ENCODE measurements around the gene RARA.
"Not testable (repeated sequence)": the region's sequence is repeated elsewhere in the genome, so short reads cannot be mapped to it uniquely, and the experiment has no call there.

The RARA gene

DNA sequence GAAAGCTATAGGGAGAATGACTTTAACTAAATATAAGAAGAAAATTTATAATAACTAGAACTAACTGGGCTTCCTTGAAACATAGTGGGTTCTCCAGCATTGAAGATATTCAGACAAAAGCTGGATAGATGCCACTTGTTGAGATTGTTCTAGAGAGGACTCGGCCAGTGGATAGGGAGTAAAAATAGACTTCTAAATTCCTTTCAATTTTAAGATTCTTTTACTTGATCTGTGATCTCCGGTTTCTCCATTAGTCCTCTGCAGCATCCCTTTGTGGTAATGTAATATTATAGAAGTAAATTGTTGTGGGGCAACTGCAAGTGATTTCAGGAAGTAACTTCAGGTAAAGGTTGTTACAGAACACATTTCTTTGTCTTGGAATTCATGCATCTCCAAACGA, 10.3 kb upstream of the RARA start:
- peak; percentile 80 for DNase-seq

DNA sequence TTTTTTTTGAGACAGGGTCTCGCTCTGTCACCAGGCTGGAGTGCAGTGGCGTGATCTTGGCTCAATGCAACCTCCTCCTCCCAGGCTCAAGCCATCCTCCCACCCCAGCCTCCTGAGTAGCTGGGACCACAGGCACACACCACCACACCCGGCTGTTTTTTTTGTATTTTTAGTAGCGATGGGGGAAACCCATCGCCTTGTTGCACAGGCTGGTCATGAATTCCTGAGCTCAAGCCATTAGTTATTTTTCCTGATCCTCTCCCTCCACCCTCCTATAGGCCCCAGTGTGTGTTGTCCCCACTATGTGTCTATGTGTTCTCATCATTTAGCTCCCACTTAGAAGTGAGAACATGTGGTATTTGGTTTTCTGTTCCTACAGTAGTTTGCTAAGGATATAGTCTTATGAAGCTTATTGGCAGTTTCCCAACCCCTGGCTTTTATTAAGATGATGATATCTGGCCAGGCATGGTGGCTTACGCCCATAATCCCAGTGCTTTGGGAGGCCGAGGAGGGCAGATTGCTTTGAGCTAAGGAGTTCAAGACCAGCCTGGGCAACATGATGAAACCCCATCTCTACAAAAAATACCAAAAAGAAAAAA, 9.7 kb upstream of the RARA start:
- peak; percentile 73 for DNase-seq

DNA sequence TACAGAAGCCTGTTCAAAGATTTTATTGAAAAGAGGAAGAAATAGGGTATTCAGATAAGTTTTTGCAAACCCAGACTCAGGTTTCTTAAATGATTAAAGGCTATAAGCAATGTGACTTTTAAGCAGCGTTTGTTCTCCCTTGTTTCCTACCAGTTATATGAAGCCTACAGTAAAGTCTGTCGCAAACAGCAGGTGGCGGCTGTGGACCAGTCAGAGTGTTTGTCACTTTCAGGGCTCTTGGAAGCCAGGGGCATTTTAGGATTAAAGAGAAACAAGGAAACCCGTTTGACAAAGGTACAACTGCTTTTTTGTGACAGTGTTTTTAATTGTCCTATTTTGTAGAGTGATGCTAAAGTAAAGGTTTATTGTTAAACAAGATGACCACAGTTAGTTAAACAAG, 7.7 kb upstream of the RARA start:
- no peak for DNase-seq

DNA sequence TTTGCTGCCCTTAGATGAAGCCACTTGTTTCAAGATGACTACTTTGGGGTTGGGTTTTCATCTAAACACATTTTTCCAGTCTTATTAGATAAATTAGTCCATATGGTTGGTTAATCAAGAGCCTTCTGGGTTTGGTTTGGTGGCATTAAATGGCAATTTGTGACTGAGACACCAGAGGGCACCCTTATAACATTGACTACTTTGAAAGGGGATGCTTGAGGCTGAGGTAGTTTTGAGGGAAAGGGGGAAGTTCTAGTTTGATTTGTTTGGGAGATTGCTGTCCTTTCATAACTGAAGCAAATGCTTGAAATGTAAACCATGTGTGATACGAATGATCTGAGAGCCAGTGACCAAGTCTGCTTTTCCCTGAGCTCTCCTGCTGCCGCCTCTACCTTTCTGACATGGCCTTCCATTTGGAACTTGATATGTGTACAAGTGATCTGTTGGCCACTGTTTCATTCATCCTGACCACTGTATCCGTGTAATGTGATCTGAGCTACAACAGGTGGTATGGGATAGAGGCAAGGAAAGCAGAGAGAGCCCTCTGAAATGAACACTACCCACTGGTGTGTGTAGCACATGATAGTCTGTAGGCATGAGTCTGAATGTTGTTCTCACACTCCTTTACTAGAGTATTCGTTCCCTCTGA, 5.8 kb upstream of the RARA start:
- DNase-seq: peak; percentile 81

DNA sequence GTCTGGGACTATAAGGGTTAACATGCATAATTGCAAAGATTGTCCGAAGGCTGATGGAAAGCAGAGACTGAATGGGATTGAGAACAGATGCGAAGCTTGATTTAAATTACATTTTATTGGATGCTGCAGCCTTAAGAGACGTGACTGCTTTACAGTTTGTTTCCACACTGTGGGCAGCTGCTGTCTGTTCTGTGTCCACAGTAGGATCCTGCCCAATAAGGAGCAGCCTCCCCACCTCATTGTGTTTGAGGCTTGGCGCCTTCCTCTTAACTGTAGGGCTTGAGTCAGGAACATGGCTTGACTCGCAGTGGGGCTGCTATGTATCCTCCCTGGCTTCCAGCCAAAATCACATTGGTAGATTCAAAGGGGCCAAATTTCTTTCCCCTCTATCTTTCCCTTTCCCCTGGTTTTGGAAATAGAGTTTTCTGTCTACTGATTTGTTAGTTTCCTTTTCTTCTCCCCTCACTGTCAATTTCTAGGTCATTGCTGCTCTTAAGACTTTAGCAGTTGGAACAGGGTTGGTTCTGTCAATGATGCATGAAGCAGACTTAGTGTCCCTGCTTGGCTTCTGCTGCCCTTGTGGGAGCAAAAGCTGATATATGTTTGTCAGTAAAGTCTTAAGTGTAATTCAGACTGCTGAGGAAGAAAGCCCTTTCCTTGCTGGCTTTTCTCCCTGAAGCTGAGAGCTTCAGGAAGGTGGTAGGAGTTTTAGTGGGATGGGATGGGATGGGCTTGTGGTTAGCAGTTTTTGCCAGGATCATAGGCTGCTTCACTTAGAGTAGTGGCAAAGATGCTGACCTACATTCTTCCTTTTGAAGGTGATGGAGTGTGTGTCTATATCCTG, 5.0 kb upstream of the RARA start:
- peak; percentile 79 for DNase-seq

DNA sequence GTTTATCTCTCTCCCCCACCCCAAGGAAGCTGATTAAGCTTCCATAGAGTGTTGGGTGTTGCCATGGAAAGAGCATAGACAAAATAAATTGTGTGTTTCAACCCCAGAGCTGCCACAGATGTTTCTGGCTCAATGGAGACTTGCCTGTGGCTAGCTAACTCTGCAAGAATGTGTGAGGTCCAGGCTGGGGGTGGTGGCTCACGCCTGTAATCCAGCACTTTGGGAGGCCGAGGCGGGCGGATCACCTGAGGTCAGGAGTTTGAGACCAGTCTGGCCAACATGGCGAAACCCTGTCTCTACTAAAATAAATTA, 4.5 kb upstream of the RARA start:
- DNase-seq: peak; percentile 92

DNA sequence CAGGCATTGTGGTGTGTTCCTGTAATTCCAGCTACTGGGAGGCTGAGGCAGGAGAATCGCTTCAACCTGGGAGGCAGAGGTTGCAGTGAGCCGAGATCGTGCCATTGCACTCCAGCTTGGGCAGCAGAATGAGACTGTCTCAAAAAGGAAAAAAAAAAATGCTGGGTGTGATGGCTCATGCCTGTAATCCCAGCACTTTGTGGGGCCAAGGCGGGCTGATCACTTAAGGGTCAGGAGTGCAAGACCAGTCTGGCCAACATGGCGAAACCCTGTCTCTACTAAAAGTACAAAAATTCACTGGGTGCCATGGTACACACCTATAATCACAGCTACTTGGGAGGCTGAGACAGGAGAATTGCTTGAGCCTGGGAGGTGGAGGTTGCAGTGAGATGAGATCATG, 4.1 kb upstream of the RARA start:
- not testable (repeated sequence) for DNase-seq

DNA sequence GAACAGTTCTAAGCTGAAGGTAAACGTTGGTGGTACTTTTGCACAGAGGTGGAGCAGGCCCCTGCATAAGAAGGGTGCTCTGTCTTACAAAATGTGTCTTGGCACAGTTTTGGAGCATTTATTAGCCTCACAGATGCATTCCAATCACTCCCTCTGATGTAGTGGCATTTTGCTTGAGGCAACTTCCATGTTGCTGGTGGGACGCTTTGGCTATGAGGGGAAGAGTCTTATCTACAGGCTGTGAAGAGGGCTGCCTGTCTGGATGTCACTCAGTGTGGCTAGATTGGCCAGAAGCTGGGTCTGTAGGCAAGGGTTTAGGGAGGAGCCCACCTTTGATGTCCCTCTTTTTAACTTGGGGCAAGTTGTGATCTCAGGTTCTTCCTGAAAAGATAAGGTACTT, 2.6 kb upstream of the RARA start:
- DNase-seq: no peak

DNA sequence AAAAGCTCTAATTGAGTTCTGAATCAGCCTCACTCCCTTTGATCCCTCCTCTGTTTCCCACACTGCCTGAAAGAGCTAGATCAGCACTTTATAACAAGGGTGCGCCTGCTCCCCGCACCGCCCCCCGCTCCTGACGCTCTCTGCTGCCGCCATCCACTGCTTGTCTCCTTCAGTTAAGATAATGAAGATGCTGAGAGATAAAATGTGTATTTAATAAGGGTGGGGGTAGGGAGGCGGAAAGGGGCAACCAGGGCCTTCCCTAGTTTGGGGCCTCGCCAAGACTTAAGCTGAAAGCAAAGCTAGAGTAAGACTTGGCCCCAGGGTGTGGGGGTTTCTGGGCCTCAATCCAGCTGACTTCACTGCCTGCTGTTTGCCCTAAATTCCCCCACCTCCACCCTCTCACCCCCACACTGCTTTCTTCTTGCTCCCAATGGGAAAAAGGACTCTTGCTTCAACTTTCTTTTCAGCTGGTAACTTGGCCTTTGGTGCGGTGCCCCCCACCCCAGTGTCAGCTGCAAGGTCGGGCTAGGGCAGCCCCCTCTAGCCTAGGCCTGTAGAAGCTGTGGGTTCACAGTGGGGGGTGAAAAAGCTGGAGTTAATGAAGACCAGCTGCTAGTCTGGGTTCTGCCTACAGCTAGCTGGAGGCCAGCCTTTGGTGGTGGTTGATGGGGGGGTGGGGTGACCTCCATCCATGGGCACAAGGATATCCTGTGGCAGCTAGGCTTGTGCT, 1.8 kb upstream of the RARA start:
- peak; percentile 98 for DNase-seq

DNA sequence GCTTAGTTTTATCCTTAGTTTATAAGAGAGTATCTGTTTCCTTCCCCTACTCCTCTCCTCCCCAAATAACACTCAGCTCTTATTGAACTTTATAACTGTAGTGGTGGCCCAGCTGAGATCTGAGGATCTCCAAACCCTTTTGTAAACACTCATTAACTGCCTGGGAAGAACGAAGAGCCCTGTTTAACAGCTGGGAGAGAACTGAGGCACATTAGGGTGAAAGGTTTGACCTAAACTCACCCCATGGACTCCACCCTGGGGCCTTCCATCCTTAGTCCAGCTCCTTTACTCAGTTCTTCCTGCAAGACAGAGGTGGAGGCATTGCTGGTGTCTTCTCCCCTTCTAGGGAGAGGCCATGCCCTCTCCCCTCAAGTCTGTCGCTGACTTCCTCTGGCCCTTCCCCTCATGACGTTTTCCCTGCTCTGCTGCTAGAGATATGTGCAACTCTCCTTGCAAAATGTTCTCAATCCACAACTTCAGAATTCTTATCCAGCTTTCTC, 1.2 kb upstream of the RARA start:
- DNase-seq: no peak

DNA sequence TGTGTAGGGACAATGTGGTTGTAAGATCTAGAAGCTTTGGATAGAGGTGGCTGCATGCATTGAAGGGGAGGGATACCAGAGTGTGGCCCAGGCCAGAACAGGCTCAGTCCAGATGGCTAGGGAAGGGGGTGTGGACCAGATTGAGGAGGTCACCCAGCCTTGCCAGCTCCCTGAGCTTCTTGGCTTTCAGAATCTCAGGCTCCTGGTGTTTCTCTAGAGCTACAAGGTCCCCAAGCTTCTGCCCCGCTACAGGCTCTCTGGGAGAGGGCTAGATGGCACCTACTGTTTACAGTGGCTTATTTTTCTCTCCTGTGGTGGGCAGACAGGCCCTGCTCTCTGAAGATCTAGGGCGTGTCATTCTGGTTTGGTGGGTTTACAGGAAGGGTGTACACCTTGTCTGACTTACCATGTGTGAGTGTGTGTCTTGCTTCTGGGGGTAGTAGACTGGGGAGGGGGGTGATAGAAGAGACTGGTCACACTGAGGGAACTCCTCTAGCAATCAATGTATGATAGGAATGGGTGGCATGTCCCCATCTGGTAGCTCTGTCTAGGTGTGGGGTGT, 1.1 kb downstream of the RARA start:
- DNase-seq: no peak

DNA sequence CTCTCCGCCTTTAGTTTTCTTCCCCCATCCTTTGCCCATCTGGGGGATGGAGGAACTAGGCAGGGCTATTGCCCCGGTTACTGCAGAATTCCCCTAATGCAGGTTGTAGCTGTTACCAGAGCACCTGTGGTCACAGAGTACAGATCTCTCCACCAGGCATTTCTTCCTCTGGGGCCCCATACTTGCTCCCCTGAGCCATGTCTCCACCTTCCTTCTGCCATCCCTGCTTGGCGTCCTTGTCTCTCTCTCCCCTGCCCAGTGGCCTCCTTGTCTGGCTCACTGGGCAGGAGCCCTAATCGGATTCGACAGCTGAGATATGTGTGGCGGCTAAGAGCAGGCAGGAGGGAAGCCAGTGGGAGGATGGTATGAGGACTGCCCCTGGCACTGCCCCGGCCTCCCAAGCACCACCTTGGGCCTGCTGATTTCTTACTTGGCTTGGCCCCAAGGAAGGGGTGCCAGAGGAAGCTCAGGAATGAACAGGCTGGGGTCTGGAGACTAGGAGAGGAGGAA, 2.0 kb downstream of the RARA start:
- no peak for DNase-seq

DNA sequence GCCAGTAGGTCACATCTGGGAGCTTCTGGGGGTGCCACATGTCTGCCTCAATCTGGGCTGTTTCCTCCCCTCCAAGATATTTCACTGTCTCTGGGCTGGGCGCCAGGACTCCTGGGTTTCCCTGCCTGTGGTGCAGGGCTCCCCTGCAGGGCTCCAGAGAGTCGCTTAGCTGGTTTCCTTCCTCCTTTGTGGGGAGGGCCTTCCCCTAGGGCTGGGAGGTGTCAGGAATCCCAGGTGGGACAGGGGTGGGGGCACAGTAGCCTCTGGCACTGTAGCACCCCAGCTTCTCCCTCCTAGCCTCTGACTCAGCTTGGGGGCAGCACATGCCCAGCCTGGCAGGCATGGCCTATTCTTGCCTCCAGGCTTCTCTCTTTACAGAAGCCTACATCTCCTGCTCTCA, 2.6 kb downstream of the RARA start:
- peak; percentile 74 for DNase-seq

DNA sequence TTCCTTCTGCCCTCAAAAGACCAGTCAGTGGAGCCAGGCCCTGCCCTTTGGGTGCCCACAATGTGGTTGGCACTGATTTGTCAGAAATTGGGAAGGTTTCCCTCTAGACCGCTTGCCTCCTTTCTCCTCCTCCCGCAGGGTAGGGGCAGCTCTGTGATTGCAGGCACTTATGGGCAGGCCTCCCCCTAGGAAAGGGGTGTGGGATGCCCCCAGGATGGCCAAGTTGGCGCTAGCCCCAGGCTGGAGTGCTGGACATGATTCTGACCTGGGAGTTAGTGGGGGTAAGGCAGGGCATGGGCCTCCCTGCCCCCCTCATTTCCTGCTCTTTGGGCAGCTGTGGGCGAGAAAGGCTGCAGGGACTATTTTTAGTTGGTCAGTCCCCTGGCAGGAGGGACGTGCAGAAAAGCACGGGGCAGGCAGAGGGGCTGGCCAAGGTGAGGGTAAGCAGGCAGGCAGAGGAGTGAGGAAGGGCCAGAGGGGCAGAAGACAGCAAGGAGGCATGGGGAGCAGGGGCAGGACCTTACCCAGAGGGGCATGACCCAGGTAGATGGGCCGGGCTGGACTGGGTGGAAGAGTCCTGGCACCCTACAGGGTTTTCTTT, 3.3 kb downstream of the RARA start:
- peak; percentile 41 for DNase-seq

DNA sequence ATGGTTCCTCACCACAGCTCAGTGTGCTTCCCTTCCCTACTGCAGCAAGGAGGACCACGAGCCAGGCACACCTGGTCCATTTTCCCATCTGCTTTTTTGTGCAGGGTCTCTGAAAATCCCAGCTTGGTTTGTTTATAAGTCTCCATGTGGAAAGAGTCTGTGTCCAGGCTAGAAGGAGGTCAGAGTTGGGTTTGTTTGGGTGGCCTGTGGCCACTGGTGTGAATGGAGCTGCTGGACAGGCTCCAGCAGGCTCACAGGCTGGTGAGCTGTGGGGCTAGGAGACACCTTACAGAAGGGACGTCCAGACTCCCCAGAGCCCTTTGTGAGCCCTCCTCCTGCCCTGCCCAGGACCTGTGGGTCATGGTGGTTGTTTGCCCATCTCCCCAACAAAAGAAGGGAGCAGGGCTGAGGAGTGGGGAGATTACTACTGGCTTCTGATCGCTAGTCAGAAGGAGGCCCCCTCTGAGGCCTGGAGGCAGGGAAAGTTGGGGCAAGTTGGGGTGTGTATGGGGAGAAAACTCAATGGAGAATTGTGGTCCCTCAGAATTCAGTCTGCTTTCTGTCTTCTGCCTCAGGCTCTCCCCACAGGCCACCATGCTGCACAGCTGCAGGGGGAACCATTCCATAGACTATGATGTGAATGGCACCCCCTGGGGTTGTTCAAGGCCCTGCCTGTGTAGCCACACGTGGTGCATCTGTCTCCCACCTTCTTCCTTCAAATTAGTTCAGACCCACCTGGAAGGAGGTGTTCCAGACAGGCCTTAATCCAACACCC, 4.1 kb downstream of the RARA start:
- no peak for DNase-seq

DNA sequence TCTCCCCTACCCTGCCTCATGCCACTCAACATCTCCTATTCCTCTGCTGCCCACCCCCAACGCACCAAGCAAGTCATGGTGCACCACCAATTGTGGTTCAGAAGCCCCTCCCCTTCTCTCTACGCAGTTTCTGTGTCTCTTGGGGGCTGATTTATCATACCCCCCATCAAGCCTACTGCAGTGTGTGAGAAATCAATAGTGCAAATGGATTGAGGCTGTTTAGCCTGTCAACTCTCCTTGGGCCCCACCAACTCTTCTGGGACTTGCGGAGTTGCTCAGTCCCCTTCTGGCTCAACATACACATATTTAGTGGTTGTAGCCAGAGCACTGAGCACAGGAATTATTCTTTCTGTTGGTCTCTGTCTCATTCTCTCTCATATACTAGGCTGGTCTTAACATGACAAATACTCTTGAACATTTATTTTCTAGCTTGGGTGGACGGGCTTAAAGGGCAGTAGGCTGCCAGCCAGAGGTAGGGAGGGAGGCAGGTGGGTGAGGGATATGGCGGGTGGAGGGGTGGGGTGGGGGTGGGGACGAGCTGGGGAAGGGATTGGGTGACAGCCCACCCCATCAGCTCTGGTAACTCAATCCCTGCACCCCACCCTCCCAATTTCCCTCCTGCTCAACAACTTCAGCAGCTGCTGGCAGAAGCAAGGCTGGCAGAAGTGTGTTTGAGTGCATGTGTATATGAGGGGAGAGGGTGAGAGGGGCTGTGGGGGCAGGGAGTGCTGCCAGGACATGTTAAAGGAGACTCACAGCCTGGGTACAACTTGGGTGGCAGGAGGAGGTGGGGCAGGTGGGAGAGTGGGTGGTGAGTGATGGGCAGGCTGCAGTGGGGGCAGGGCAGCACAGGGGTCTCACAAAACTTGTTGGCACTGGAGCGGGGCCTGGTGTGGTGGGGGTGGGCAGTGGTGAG, 4.9 kb downstream of the RARA start:
- DNase-seq: peak; percentile 71

DNA sequence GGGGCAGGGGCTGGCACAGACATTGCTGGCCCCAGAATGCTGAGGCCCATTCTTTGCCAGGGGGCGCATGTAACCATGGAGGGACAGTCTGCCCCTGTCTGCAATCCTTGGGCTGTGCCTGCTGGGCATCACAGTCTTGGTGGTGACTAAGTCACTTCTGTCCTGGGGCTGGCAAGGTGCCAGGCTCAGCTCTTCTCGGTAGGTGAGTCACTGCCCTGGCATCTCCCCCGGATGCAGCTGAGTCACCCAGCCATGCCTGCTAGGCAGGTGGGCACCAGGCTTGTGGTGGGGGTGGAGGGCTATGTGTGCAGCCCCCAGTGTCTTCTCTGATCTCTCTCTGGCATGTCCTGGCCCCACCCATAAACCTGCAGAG, 5.6 kb downstream of the RARA start:
- DNase-seq: peak; percentile 95

DNA sequence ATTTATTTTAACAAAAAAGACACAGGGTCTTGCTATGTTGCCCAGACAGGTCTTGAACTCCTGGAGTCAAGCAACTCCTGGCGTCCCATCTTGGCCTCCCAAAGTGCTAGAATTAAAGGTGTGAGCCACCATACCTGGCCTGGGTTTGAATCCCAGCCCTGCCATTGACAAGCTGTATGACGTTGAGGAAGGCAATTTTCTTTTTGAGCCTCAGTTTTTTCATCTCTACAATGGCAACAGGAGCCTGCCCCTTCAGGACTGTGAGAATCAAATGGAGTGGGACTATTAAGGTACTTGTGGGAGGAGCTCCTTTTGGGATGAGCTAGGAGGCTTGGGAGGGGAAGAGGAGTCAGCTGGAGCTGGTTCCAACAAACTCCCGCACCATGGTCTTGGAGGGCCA, 6.2 kb downstream of the RARA start:
- no peak for DNase-seq

DNA sequence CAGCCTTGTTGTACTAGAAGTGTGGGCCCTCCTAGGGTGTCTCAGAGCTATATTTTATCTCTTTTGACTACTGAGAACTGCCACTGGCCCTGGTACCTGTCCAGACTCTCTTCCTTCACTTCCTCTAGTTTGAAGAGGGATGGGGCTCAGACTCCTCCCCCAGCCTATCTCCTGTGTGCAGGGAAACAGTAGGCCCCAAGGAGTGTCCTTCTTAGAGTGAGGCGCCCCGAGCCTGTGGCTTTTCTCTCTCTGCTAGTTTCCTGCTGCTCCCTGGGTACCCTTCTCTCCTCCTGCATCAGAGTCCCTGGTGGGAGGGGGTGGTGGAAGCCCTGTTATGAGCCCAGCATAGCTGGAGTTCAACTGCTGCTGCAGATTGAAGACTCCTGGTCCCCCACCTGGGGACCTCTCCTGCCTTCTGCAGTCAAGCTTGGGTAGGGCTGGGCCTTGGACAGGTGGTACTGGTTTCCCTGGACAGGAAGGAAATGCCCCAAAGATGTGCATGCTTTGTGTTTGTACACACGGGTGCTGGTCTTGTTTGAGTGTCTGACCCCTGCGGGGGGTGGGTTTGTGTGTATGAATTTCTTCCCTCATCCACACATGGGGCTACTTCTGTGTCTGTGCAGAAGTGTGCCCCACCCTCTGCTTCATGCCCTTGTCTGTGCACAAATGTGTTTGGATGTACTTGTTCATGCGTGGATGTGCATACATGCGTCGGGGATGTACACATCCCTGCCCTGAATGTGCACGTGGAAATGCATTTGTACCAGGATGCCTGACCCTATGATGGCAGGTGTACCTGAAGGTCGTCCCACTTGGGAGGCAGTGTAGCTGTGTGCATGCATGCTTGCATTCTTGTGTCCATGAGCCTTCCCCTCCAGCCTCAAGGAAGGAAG, 6.9 kb downstream of the RARA start:
- DNase-seq: no peak

All from fibroblast of skin of scalp (primary cell).